Fibroblast of the aortic adventitia (primary cell): Measurements from ENCODE around the gene GALNT2. TPM values are rescaled to one million over a fixed set of nuclear protein-coding genes. Genes with fewer than 3 reads are reported as not detected.

ENCODE experiments used
- DNase-seq: peaks from one replicate; pipeline ENCODE4 v3.0.0-alpha.2; 2010; ENCODE audit warnings: low read depth
- H3K4me3 ChIP-seq: 2 replicates; pipeline ENCODE4 v1.5.1; 2011; ENCODE audit warnings: low read depth, mild to moderate bottlenecking, control low read depth, low read length, moderate library complexity
- CTCF ChIP-seq: IDR thresholded peaks from 2 replicates; pipeline ENCODE4 v1.5.1; 2011; ENCODE audit warnings: mild to moderate bottlenecking, low read length, control low read depth, inconsistent platforms; ENCODE audit not compliant: insufficient read depth
- total RNA-seq: library from RNA; depleted of rRNA; stranded (reverse); fragments of >200 nt; gene quantifications from 2 replicates; pipeline ENCODE4 v1.2.3, GENCODE V29; 2012; ENCODE audit warnings: low replicate concordance

GALNT2 gene
- total RNA-seq, 1 donor = 68.1 TPM

DNA sequence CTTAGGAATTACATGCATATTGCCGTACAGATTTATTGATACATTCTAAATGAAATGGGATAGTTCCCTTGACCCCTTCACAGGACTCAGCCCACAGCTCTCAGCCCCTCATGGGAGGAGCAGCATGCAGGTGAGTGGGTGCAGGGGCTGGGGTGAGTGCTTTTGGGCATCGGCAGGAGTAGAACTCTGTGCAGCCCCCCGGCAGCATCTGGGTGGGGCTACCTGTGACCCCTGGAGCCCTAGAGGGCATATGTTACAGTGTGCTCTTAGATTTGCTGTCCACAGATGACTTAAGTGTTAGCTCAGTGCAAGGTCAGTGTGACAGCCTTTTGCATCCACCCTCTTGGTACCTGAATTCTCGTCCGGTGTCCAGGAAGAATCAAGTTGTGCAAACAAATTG is 120.3 kb downstream of the GALNT2 start:
- DNase-seq = no peak
- no peak for TF ChIP-seq CTCF
- no peak overlapping the region for H3K4me3 ChIP-seq

GRCh38 chr1:230188826-230189225 is 121.8 kb downstream of the GALNT2 start:
- H3K4me3 ChIP-seq = no peak overlapping the region
- TF ChIP-seq CTCF = no peak
- no peak for DNase-seq

- H3K4me3 ChIP-seq = no peak overlapping the region
- no peak for TF ChIP-seq CTCF
- no peak for DNase-seq
Measured at GRCh38 chr1:230189341-230189740, 122.3 kb downstream of the GALNT2 start.

DNA sequence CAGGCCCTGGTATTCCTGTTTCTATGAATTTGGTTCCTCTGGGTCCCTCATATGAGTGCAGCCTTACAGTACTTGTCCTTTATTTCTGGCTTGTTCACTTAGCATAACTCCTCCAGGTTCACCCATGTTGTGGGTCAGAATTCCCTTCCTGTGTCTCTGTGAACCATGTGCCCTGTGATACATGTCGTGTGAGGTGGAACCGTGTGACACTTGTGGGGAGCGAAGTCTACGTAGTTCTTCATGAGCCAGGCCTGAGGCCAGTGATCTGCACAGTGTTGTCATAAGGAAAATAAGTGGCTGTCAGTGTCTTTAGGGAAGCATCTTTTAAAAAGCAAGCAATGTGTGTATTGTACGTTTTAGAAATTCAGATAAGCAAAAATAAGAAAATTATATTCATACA is 122.8 kb downstream of the GALNT2 start:
- H3K4me3 ChIP-seq = no peak overlapping the region
- no peak for TF ChIP-seq CTCF
- DNase-seq = no peak

DNA sequence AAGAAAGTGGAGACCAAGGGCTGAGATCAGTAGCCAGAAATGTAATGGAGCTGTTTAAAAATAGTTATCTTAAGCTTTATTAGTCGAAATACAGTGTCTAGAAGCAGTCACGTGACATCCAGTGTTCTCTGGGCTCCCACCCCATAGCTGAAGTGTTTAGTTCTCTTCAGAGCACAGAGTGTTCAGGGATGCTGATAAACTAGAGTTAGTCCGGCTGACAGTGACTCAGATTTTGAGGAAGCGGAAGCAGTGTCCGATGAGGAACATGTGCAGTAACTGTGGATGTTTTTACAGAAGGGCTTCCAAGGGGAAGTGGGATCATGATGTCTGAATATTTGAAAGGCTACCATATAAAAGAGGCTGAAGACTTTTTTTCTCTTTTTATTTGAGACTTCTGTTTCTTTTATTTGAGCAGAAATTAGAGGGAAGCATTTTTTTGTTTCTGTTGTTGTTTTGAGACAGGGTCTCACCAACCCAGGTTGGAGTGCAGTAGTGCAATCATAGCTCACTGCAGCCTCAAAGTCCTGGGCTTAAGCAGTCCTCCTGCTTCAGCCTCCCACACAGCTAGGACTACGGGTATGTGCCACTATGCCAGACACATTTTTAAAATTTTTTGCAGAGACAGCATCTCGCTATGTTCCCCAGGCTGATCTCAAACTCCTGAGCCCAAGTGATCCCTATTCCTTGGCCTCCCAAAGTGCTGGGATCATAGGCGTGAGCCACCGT is 124.2 kb downstream of the GALNT2 start:
- no peak overlapping the region for H3K4me3 ChIP-seq
- no peak for TF ChIP-seq CTCF
- peak; percentile 84 for DNase-seq

DNA sequence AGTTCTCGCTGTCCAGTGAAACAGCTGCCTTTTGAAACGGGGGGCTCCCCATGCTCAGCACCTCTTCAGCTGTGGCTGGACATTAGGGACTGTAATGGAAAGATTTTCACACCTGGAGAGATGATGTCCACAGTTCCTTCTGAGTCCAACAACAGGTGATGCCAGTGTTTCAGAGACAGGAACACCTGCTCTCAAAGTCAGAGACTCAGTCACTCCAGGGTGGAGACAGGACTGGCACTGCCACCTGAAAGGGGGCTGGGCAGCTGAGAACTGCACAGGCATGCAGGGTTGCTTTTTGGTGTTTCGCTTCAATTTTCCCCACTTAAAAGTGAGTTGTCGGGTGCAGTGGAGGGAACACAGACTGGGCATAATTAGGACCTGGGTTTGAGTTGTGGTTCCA is 124.8 kb downstream of the GALNT2 start:
- TF ChIP-seq CTCF = no peak
- no peak overlapping the region for H3K4me3 ChIP-seq
- DNase-seq = no peak

- no peak for TF ChIP-seq CTCF
- no peak for DNase-seq
- H3K4me3 ChIP-seq = no peak overlapping the region
Measured at GRCh38 chr1:230194525-230194924, 127.5 kb downstream of the GALNT2 start.
